Vagina (tissue), 2 donors: ENCODE results near the gene TWF2. TPM values are rescaled to one million over a fixed set of nuclear protein-coding genes. Genes with fewer than 3 reads are reported as not detected.
"Not testable (repeated sequence)": the region's sequence is repeated elsewhere in the genome, so short reads cannot be mapped to it uniquely, and the experiment has no call there.

ENCODE experiments used
- DNase-seq, 2 donors: peaks; one replicate each; pipeline ENCODE4 v3.0.0-alpha.2; 2017; ENCODE audit errors: extremely low spot score in 2 of 2
- H3K27ac ChIP-seq: fragments of 200-600 bp; sonication (generic); one replicate; pipeline ENCODE4 v1.5.1; 2019
- H3K27me3 ChIP-seq: fragments of 200-600 bp; sonication (generic); one replicate; pipeline ENCODE4 v1.5.1; 2019
- H3K36me3 ChIP-seq, 2 donors: fragments of 200-600 bp; sonication (generic); one replicate each; pipeline ENCODE4 v1.5.1; 2017 to 2019
- H3K4me1 ChIP-seq: fragments of 200-600 bp; sonication (generic); one replicate; pipeline ENCODE4 v1.5.1; 2019
- H3K4me3 ChIP-seq, 2 donors: fragments of 200-600 bp; sonication (generic); 1 replicate in 1 of 2; 2 replicates in 1 of 2; pipeline ENCODE4 v1.5.1; 2016 to 2019
- H3K9me3 ChIP-seq: fragments of 200-600 bp; sonication (generic); one replicate; pipeline ENCODE4 v1.5.1; 2019
- CTCF ChIP-seq, 3 experiments: fragments of 450-650 bp in 2 of 3; fragments of 200-600 bp in 1 of 3; sonication (generic) in 1 of 3; IDR thresholded peaks; one replicate each; pipeline ENCODE4 v1.5.1; 2017 to 2019; ENCODE audit warnings: antibody characterized with exemption in 3 of 3, mild to moderate bottlenecking in 2 of 3, moderate library complexity in 2 of 3
- POLR2A ChIP-seq, 2 donors: fragments of 450-650 bp; IDR thresholded peaks; one replicate each; pipeline ENCODE4 v1.6.1; 2017; ENCODE audit warnings: antibody characterized with exemption in 2 of 2, mild to moderate bottlenecking in 2 of 2, moderate library complexity in 2 of 2
- POLR2AphosphoS5 ChIP-seq, 2 donors: sonication (generic); formaldehyde crosslinking; IDR thresholded peaks; one replicate each; pipeline ENCODE4 v1.9.0; 2017; ENCODE audit warnings: antibody characterized with exemption in 2 of 2, mild to moderate bottlenecking in 2 of 2, low read depth in 1 of 2; ENCODE audit not compliant: insufficient read depth in 1 of 2
- intact Hi-C: fragments of 100-400 bp; cut with DNase I; formaldehyde crosslinking; loops from one replicate; pipeline ENCODE4 v1.15.1; 2023
- total RNA-seq: library from RNA; depleted of rRNA; stranded (reverse); fragments of >200 nt; gene quantifications from one replicate; pipeline ENCODE4 v1.2.3, GENCODE V29; 2016

Gene TWF2
- 93.8 TPM for total RNA-seq

GRCh38 chr3:52238761-52239701 is at the start of gene TWF2:
Gene TWF2 (minus strand): TSS chr3:52239158. CDS start chr3:52239016, 142 bp downstream.
- DNase-seq, result no peak
- H3K36me3 ChIP-seq, result peaks cover 0 to 9% of the 10 kb centered on the region in 2 donors
- peaks cover 66% of the 10 kb centered on the region for H3K4me1 ChIP-seq
- intact Hi-C loops, result loop anchor here (5.0 kb wide), 1 partner anchor 48 kb away; the partner anchor contains the start of gene GLYCTK
- TF ChIP-seq POLR2A (IDR thresholded peaks at IDR 0.05), result peak in 1 of 2 donors; percentile 85
- TF ChIP-seq POLR2AphosphoS5 (IDR thresholded peaks at IDR 0.05; ENCODE audit: insufficient read depth in 1 of 2, low read depth in 1 of 2), result peak in 1 of 2 donors; percentile 94
- TF ChIP-seq CTCF (IDR thresholded peaks at IDR 0.05), result peak in 2 of 3 experiments; percentile 7 to 13
- H3K9me3 ChIP-seq, result no peaks in the 10 kb centered on the region
- H3K27ac ChIP-seq, result peak within 1 kb of the TSS; percentile 98
- peak within 1 kb of the TSS; percentile 96 to 98 for H3K4me3 ChIP-seq
- no peaks in the 10 kb centered on the region for H3K27me3 ChIP-seq

- Histone ChIP-seq H3K4me1 (peaks cover 23% of the 10 kb centered on the region), H3K4me3 (peak overlapping the region; percentile 77 to 89), H3K27me3 (no peaks in the 10 kb centered on the region), H3K9me3 (no peaks in the 10 kb centered on the region), H3K36me3 (peaks cover 0 to 13% of the 10 kb centered on the region in 2 donors), H3K27ac (no peak overlapping the region)
- intact Hi-C loops, result loop anchor here (5.0 kb wide), 1 partner anchor 51 kb away; the partner anchor contains the start of gene TWF2
- no peak for DNase-seq
- TF ChIP-seq POLR2A (IDR thresholded peaks at IDR 0.05), result no peak
- TF ChIP-seq CTCF (IDR thresholded peaks at IDR 0.05), result no peak
- TF ChIP-seq POLR2AphosphoS5 (IDR thresholded peaks at IDR 0.05; ENCODE audit: insufficient read depth in 1 of 2, low read depth in 1 of 2), result no peak
These were observed 49.7 kb upstream of the TWF2 start for GRCh38 chr3:52288674-52289073.

- Histone ChIP-seq H3K27me3 (no peaks in the 10 kb centered on the region), H3K36me3 (peaks cover 0 to under 1% of the 10 kb centered on the region in 2 donors), H3K4me1 (peaks cover 23% of the 10 kb centered on the region), H3K4me3 (peak overlapping the region; percentile 77 to 89), H3K9me3 (no peaks in the 10 kb centered on the region), H3K27ac (peak overlapping the region; percentile 98)
- no peak for TF ChIP-seq POLR2AphosphoS5 (IDR thresholded peaks at IDR 0.05; ENCODE audit: insufficient read depth in 1 of 2, low read depth in 1 of 2)
- no peak for TF ChIP-seq POLR2A (IDR thresholded peaks at IDR 0.05)
- no peak for TF ChIP-seq CTCF (IDR thresholded peaks at IDR 0.05)
- DNase-seq, result peak in 1 of 2 donors; percentile 81
- intact Hi-C loops, result loop anchor here (5.0 kb wide), 1 partner anchor 49 kb away; the partner anchor contains the start of gene TWF2
These were observed 47.8 kb upstream of the TWF2 start for GRCh38 chr3:52286777-52287110.

GRCh38 chr3:52284051-52284450 is 45.1 kb upstream of the TWF2 start:
- H3K9me3 ChIP-seq, intact Hi-C loops, H3K27me3 ChIP-seq, H3K27ac ChIP-seq, DNase-seq, H3K36me3 ChIP-seq, H3K4me3 ChIP-seq: not testable (repeated sequence)
- H3K4me1 ChIP-seq, result peaks cover 28% of the 10 kb centered on the region

GRCh38 chr3:52283306-52283705 is 44.3 kb upstream of the TWF2 start:
- Histone ChIP-seq H3K27ac (no peak overlapping the region), H3K9me3 (no peaks in the 10 kb centered on the region), H3K36me3 (no peaks in the 10 kb centered on the region), H3K4me1 (peaks cover 23% of the 10 kb centered on the region), H3K27me3 (no peaks in the 10 kb centered on the region), H3K4me3 (no peak overlapping the region)
- DNase-seq, result no peak
- intact Hi-C loops, result no loop called here
- TF ChIP-seq CTCF (IDR thresholded peaks at IDR 0.05) (no peak), POLR2A (IDR thresholded peaks at IDR 0.05) (no peak), POLR2AphosphoS5 (IDR thresholded peaks at IDR 0.05; ENCODE audit: insufficient read depth in 1 of 2, low read depth in 1 of 2) (no peak)
